Parathyroid adenoma (tissue), 2 donors: Measurements from ENCODE around the gene SPATA46.
A peak's percentile ranks its signal among the peaks of the same experiment; 100 is the strongest.
"Not testable (repeated sequence)": the region's sequence is repeated elsewhere in the genome, so short reads cannot be mapped to it uniquely, and the experiment has no call there.

Experiments used
- H2AFZ ChIP-seq: fragments of 300-600 bp; sonication (generic); one replicate; pipeline ENCODE4 v1.7.0; 2017; ENCODE audit warnings: antibody characterized with exemption, mild to moderate bottlenecking
- H3K27ac ChIP-seq: fragments of 300-600 bp; sonication (generic); one replicate; pipeline ENCODE4 v1.7.0; 2017
- H3K27me3 ChIP-seq: fragments of 300-600 bp; sonication (generic); one replicate; pipeline ENCODE4 v1.7.0; 2017; ENCODE audit warnings: low read length; ENCODE audit not compliant: control insufficient read depth, insufficient read depth
- H3K36me3 ChIP-seq: fragments of 300-600 bp; sonication (generic); one replicate; pipeline ENCODE4 v1.7.0; 2017; ENCODE audit warnings: low read length; ENCODE audit not compliant: control insufficient read depth, insufficient read depth
- H3K4me1 ChIP-seq: fragments of 300-600 bp; sonication (generic); one replicate; pipeline ENCODE4 v1.7.0; 2017; ENCODE audit warnings: control low read depth
- H3K4me2 ChIP-seq: fragments of 300-600 bp; sonication (generic); one replicate; pipeline ENCODE4 v1.7.0; 2017; ENCODE audit warnings: low read length
- H3K4me3 ChIP-seq: fragments of 300-600 bp; sonication (generic); one replicate; pipeline ENCODE4 v1.7.0; 2017; ENCODE audit warnings: low read depth, low read length
- H3K79me2 ChIP-seq: fragments of 300-600 bp; sonication (generic); one replicate; pipeline ENCODE4 v1.7.0; 2017; ENCODE audit warnings: control low read depth
- H3K9ac ChIP-seq: fragments of 300-600 bp; sonication (generic); one replicate; pipeline ENCODE4 v1.7.0; 2017; ENCODE audit warnings: mild to moderate bottlenecking
- H3K9me3 ChIP-seq: fragments of 300-600 bp; sonication (generic); one replicate; pipeline ENCODE4 v1.7.0; 2017; ENCODE audit warnings: low read length; ENCODE audit not compliant: control insufficient read depth
- TF ChIP-seq, protein P1 (sequence below): fragments of 300-600 bp; sonication (generic); IDR thresholded peaks from one replicate; pipeline ENCODE4 v1.7.0; 2017; ENCODE audit warnings: antibody characterized with exemption, mild to moderate bottlenecking
- donor health status: primary hyperparathyroidism.

Gene SPATA46

DNA sequence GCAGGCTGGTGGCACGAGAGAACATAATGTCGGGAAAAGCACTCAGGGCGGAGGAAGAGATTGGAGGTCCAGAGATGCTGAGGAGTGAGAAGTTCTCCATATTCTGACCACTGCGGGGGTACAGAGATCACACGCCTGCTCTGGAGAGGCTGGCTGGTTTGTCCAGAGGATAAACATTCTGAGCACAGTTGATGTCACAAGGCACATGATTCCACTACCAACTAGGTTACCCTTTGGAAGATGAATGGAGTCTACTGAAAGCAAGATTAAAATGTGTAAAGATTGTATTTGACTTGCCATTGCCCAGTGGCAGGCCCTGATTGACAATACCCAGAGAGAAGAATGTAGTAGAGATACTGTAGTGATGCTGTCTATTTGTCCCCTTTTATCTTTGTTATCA lies at the start of gene SPATA46:
Gene SPATA46 (minus strand): TSS at position 164 of the 400 bp plus-strand sequence. CDS start 64 bp downstream, at position 100.
- Histone ChIP-seq H3K27ac (no peak within 1 kb of the TSS), H3K4me3 (no peak within 1 kb of the TSS), H3K9me3 (no peaks in the 10 kb centered on the region), H3K27me3 (no peaks in the 10 kb centered on the region), H3K4me1 (no peaks in the 10 kb centered on the region), H3K4me2 (no peak within 1 kb of the TSS), H2AFZ (no peak within 1 kb of the TSS), H3K9ac (no peak within 1 kb of the TSS), H3K36me3 (no peaks in the 10 kb centered on the region), H3K79me2 (no peaks in the 10 kb centered on the region)
- TF ChIP-seq, protein P1, sequence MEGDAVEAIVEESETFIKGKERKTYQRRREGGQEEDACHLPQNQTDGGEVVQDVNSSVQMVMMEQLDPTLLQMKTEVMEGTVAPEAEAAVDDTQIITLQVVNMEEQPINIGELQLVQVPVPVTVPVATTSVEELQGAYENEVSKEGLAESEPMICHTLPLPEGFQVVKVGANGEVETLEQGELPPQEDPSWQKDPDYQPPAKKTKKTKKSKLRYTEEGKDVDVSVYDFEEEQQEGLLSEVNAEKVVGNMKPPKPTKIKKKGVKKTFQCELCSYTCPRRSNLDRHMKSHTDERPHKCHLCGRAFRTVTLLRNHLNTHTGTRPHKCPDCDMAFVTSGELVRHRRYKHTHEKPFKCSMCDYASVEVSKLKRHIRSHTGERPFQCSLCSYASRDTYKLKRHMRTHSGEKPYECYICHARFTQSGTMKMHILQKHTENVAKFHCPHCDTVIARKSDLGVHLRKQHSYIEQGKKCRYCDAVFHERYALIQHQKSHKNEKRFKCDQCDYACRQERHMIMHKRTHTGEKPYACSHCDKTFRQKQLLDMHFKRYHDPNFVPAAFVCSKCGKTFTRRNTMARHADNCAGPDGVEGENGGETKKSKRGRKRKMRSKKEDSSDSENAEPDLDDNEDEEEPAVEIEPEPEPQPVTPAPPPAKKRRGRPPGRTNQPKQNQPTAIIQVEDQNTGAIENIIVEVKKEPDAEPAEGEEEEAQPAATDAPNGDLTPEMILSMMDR, result no peak

GRCh38 chr1:162422662-162423375 lies 46.2 kb upstream of the SPATA46 start:
- TF ChIP-seq, protein P1, result no peak
- peaks cover 11% of the 10 kb centered on the region for H3K4me1 ChIP-seq
- no peak overlapping the region for H2AFZ ChIP-seq

GRCh38 chr1:162421258-162422164 lies 44.9 kb upstream of the SPATA46 start:
- H3K9ac ChIP-seq, result no peak overlapping the region
- H3K4me1 ChIP-seq, result peaks cover 11% of the 10 kb centered on the region
- peak overlapping the region; percentile 41 for H3K4me2 ChIP-seq
- TF ChIP-seq, protein P1, result no peak
- no peaks in the 10 kb centered on the region for H3K79me2 ChIP-seq
- no peaks in the 10 kb centered on the region for H3K27me3 ChIP-seq
- no peaks in the 10 kb centered on the region for H3K36me3 ChIP-seq
- peak overlapping the region; percentile 51 for H3K27ac ChIP-seq
- no peak overlapping the region for H2AFZ ChIP-seq
- H3K9me3 ChIP-seq, result no peaks in the 10 kb centered on the region
- H3K4me3 ChIP-seq, result no peak overlapping the region

More at GRCh38 chr1:162422662-162423375, 46.2 kb upstream of the SPATA46 start:
- Histone ChIP-seq H3K27ac (no peak overlapping the region), H3K79me2 (no peaks in the 10 kb centered on the region), H3K9ac (no peak overlapping the region), H3K4me3 (no peak overlapping the region), H3K27me3 (no peaks in the 10 kb centered on the region), H3K4me2 (no peak overlapping the region), H3K36me3 (no peaks in the 10 kb centered on the region), H3K9me3 (no peaks in the 10 kb centered on the region)

- Histone ChIP-seq H2AFZ (no peak overlapping the region), H3K27me3 (no peaks in the 10 kb centered on the region), H3K79me2 (no peaks in the 10 kb centered on the region), H3K4me3 (no peak overlapping the region), H3K4me1 (peaks cover 11% of the 10 kb centered on the region), H3K27ac (no peak overlapping the region), H3K4me2 (no peak overlapping the region), H3K9me3 (no peaks in the 10 kb centered on the region), H3K9ac (no peak overlapping the region), H3K36me3 (no peaks in the 10 kb centered on the region)
- TF ChIP-seq, protein P1, result no peak
Observed at GRCh38 chr1:162420120-162420519, 43.5 kb upstream of the SPATA46 start.

DNA sequence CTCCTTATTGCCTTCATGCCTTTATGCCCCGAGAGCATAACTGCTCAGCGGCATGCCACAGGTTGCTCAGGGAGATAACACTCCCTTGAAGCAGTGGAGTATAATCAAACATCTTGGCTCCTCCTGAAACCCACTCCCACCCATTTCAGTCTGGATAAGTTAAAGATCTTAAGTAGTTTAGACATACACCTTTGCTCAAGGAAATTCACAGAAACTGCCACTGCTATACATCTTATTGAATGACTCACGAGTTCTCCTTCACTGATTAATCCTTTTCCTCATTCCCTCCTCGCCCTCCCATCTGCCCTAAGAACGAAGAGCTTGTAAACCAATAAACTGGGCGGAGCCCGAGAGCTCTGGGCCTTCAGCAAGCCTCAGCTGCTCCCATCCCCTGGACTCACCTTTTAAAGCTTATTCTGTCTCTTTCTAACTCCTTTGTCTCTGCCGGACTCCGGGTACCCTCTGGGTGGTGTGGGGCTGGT lies 42.8 kb upstream of the SPATA46 start:
- peaks cover 11% of the 10 kb centered on the region for H3K4me1 ChIP-seq
- H3K27ac ChIP-seq, H3K4me2 ChIP-seq, H3K79me2 ChIP-seq, H3K36me3 ChIP-seq, H3K9me3 ChIP-seq, H3K4me3 ChIP-seq, H2AFZ ChIP-seq, H3K27me3 ChIP-seq, H3K9ac ChIP-seq: not testable (repeated sequence)

DNA sequence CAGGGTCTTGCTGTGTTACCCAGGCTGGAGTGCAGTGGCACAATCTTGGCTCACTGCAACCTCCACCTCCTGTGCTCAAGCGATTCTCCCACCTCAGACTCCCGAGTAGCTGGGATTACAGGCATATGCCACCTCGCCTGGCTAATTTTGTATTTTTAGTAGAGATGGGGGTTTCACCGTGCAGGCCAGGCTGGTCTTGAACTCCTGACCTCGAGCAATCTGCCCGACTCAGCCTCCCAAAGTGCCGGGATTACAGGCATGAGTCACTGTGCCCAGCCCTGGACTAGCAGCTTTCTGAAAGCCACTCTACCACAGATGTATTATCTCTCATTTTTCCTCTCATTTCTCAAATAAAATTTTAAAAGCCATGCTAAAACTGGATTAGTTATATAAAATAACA lies 41.9 kb upstream of the SPATA46 start:
- not testable (repeated sequence) for H3K9me3 ChIP-seq, H3K4me3 ChIP-seq, H3K4me2 ChIP-seq, H3K36me3 ChIP-seq, H3K9ac ChIP-seq, H3K79me2 ChIP-seq, H2AFZ ChIP-seq, H3K27ac ChIP-seq, H3K27me3 ChIP-seq
- H3K4me1 ChIP-seq, result peaks cover 11% of the 10 kb centered on the region
